NK-92 treated with Interleukin-12 subunit alpha and Interleukin-12 subunit beta, amount 100 ng/mL, for 24 hours (cell line): ENCODE results near the gene PRKAG2.

ENCODE experiments used
- DNase-seq: peaks from one replicate; lab custom pipeline; 2025; lab: John Stamatoyannopoulos, UW

PRKAG2 gene

GRCh38 chr7:151726652-151727578, 150.0 kb downstream of the PRKAG2 start:
- no peak for DNase-seq

GRCh38 chr7:151725844-151726651, 150.9 kb downstream of the PRKAG2 start:
- no peak for DNase-seq

- no peak for DNase-seq
These were observed 151.9 kb downstream of the PRKAG2 start for GRCh38 chr7:151724920-151725584.

- DNase-seq, result no peak
These were observed 152.5 kb downstream of the PRKAG2 start for GRCh38 chr7:151724250-151724915.

GRCh38 chr7:151723321-151723720, 153.6 kb downstream of the PRKAG2 start:
- DNase-seq, result no peak

GRCh38 chr7:151722533-151722932, 154.4 kb downstream of the PRKAG2 start:
- no peak for DNase-seq

- no peak for DNase-seq
These were observed 155.2 kb downstream of the PRKAG2 start for GRCh38 chr7:151721694-151722093.

GRCh38 chr7:151721236-151721635, 155.7 kb downstream of the PRKAG2 start:
- DNase-seq, result no peak

GRCh38 chr7:151720280-151720679, 156.6 kb downstream of the PRKAG2 start:
- no peak for DNase-seq

- DNase-seq, result no peak
These were observed 157.0 kb downstream of the PRKAG2 start for GRCh38 chr7:151719897-151720242.

GRCh38 chr7:151719031-151719896, 157.7 kb downstream of the PRKAG2 start:
- DNase-seq, result no peak

GRCh38 chr7:151717918-151718317, 159.0 kb downstream of the PRKAG2 start:
- no peak for DNase-seq

GRCh38 chr7:151717415-151717814, 159.5 kb downstream of the PRKAG2 start:
- DNase-seq, result no peak

- DNase-seq, result no peak
These were observed 160.6 kb downstream of the PRKAG2 start for GRCh38 chr7:151716323-151716722.

- DNase-seq, result no peak
These were observed 161.1 kb downstream of the PRKAG2 start for GRCh38 chr7:151715666-151716315.

- no peak for DNase-seq
These were observed 162.7 kb downstream of the PRKAG2 start for GRCh38 chr7:151714201-151714600.

- no peak for DNase-seq
These were observed 164.1 kb downstream of the PRKAG2 start for GRCh38 chr7:151712810-151713125.

GRCh38 chr7:151711906-151712809, 164.8 kb downstream of the PRKAG2 start:
- DNase-seq, result no peak

GRCh38 chr7:151711435-151711872, 165.5 kb downstream of the PRKAG2 start:
- no peak for DNase-seq
